ENCODE results near the gene ACOT7.

DNA sequence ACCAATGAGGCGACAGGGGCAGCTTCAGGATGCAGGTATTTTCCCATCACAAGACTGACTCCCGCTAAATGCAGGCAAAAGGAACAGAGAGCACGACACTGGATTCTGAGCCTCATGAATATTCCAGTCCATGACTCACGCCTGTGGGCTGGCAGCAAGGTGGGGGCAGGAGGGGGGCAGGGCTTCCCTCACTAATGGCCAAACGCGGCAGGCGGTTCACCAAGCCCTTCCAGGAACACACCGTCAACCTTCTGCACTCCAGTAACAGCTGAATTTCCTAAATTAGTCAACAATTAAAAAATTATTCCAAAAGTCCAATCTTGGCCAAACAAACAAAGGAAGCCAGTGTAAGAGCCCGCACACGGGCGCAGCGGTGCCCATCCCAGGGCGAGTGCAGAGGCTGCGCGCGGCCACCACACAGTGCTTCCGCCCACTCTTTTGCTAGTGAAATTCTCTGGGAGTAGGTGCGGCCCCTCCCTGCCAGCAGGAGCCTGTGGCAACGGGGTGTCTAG is 120.1 kb downstream of the ACOT7 start:
- no peak for TF ChIP-seq POLR2A (IDR thresholded peaks at IDR 0.05; ENCODE audit: low read depth, low read length)
- TF ChIP-seq TAF1 (IDR thresholded peaks at IDR 0.05; ENCODE audit: low read depth, low read length), result no peak
- TF ChIP-seq SPI1 (IDR thresholded peaks at IDR 0.05; ENCODE audit: low read depth, low read length), result no peak
- TF ChIP-seq POLR2AphosphoS5 (IDR thresholded peaks at IDR 0.05; ENCODE audit: low read depth, low read length), result no peak

Data from GM12891 (cell line).